HG03196 (cell line): ENCODE measurements around the gene TOR4A.
A peak's percentile ranks its signal among the peaks of the same experiment; 100 is the strongest.

Experiments used
- ATAC-seq: cut with Tn5 transposase; IDR thresholded peaks from one replicate; pipeline ENCODE4 v1.9.1; 2021; ENCODE audit not compliant: unreplicated experiment

Gene TOR4A

DNA sequence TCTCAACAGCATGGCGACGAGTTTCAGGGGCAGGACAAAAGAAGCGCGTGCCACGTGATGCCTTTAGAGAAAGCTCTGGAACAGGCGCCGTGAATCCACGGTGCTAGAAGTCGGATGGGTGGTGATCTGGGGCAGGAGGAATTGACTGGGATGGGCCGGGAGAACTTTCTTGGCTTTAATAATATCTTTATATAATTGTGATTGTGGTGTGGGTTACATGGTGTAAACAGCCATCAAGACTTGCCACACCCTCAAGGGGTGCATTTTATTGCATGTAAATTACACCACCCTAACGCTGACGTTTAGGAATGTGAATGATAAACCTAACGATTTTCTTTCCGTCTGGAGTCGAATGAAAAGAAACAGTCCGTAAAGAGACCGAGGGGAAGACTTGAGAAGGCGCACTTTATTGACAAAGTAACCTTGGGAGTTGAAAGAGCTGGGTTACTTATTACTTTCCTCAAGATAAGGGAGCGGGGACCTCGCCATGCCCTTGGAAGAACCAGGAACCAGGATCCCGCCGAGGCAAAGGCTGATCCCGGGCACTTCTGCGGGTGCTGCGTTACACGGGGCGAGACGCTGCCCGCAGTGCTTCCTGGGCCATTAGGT is 16.1 kb downstream of the TOR4A start:
- ATAC-seq: no peak

- no peak for ATAC-seq
Measured at GRCh38 chr9:137294091-137294680, 16.7 kb downstream of the TOR4A start.

- ATAC-seq: no peak
Measured at GRCh38 chr9:137294681-137295237, 17.2 kb downstream of the TOR4A start.

DNA sequence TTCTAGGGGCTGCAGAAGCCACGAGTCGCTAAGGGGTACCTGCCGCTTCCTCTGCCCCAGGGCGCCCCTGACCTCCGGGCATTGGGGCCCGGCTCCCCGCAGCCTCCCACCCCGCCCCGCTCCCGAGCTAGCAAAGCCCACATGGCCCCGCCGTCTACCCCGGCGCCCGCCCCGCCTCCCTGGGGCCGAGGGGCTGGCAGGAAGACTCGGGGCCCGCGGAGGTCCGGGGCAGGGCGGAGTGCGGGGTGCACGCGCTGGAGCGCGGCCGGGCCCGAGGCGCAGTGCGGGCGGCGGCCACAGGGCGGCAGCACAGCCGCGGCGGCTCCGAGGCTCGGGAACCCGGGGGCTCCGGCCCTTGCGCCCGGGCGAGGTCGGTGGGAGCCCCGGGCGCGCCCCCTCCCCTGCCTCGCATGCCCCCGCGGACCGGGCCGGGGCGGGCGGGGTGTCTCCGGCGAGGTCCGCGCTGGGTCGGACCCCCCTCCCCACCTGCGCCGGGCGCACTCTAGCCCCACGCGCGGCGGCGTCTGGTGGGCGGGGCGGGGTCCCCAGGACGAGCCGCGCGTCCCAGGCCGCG is 17.8 kb downstream of the TOR4A start:
- ATAC-seq: peak; percentile 55

DNA sequence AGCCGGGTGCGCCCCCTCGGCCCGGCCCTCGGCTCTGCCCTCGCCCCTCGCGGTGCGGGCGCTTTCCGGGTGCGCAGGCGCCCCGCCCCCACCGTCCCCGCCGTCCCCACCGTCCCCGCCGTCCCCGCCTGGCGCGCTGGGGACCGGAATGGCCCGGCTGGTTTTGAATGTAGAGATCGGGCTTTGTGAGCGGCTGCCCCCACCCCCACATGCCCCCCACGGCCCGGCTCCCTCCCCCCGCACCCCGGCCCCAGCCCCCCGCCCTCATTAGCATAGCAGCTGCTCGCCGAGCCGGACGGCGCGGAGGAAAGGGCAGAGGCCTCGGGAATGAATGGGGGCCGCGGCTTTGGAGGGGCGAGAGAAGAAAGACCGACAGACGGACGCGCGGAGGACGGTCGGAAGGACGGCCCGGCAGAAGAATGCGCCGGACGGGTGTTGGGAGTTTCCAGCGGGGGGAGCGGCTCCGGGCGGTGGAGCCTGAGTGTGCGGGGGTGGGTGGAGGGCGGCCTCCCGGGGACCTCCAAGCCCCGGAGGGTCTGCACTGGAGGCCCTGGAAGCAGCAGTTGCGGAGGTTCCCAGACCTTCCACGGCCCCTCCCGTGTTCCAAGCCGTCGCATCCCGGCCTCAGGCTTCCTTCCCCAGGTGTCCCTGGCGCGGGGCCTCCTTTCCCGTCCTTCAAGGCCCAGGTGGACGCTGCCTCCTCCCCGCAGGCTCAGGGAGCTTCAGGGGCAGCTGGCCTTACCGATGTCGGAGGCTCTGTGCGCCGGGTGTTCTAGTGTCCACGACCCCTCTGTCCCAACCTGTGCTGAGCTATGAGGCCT is 18.5 kb downstream of the TOR4A start:
- ATAC-seq: no peak

DNA sequence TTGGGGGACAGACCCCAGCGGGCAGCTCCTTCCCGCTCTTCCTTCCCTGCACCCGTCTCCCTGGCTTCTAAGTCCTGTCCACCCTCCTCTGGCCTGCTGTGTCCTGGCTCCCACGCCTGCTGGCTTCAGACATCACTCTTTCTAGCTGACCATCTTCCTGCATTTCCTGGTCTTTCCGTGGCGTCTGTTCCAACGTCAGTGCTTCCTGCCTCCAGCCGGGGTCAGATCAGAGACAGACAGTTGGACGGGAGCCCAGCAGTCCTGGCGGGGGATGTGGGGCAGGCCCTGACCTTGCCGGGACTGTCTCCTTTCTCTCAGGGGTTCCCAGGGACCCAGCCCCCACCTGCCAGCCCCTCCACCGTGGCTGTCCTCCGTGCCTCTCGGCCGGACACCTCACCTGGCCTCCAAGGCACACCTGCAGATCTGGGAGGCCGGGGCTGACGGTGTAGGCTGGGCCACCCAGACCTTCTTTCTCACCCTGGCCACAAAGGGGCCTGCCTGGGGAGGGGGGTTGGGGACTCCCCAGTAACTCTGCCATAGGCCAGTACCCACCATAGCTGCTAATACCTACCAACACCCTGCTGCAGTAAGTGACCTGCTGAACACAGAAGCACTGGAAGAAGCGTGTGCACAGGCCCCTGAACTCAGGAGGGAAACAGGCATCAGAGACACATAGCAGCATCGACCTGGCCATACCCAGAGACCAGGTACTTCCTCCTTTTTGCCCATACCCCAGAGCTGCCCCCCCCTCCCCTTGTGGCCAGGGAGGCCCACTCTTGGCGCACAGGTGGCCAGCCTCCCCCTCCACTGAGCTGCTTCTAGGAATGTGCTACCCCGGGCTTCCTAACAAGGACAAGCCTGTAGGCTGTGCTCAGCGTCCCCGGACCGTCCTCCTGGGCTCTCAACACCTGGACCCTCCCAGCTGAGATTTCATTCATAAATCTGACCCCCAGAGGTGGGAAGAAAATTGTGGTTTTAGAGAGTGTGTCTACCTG is 19.4 kb downstream of the TOR4A start:
- no peak for ATAC-seq

DNA sequence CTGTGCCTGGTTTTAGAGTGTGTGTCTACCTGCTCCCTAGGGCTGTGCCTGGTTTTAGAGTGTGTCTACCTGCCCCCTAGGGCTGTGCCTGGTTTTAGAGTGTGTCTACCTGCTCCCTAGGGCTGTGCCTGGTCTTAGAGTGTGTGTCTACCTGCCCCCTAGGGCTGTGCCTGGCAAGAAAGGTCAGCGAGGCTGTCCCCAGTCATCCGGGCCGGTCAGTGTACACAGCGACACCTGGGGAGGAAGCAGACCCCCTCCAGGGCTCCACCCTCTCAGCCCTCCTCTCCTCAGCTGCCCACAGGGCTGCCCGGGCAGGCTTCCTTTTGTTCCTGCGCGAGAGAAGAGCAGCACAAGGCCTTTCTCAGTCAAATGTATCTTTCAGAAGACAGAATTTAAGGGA is 20.4 kb downstream of the TOR4A start:
- no peak for ATAC-seq

DNA sequence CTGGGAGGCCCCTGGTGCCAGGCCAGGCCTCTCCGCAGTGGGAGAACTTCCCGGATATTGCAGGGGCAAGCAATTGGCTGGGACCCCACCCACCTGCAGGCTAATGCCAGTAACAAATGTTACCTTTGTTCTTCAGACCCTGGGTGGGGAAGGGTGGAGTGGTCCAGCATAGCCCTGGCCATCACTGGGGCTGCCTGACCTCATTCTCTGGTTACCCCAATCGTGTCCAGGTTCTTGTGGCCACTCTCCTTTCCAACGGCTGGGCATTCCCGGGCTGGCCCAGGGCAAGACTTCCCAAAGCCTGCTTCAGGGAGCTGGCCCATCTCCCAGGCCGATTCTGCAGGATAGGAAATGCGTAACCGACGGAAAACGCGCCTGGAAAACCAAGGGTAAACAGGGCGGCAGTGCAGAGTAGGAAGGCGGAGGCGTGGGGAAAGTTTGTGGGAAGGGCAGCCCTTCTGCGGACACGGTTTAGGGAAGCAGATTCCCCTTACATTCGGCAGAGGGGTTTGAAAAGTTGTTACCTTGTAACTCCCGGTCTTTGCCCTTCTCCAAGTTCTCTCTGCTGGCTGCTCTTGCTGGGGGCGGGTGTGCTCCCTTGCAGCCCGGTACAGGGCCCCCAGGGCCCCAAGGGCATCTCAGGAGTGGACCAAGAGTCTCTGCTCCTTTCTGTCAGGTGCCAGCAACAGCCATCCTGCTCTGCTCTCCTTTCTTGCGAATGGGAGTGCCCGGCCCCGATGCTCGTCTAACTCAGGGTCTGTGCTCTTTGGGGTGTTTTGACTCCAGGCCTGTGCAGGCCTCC is 21.1 kb downstream of the TOR4A start:
- no peak for ATAC-seq

DNA sequence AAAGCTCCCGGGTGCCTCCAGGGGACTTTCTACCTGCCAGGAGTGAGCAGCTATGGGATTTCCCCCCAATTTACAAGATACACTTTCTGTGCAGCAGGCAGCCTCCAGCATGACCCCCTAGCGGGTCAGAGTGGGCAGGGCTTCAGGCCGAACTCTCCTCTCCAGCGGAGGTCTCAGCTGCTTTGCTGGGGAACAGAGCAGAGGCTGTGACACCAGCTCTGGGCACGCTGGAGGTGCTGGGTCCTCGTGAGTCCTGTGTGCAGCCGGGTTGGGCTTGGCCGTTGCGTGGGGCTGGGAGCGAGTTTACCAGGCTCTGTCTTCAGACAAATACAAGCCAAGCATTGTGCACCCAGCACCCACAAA is 21.7 kb downstream of the TOR4A start:
- ATAC-seq: no peak

DNA sequence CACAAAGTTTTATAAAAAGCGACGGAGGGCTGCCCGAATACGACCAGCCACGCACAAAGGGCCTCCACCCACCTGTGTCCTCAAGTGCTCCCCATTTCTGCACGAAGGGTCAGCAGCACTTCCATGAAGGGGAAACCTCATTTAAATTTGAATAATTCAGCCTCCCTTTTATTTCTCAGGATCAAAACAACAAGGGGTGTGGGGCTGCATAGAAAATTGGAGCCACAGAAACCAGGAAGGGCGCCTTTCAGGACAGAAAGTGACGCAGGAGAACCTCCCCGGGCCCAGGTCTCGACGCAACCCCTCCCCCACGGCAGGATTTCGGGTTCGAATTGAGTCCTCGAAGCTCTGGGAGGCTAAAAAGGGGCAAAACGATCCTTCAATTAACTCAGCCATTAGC is 22.4 kb downstream of the TOR4A start:
- ATAC-seq: no peak

GRCh38 chr9:137300567-137301080 is 23.1 kb downstream of the TOR4A start:
- no peak for ATAC-seq

DNA sequence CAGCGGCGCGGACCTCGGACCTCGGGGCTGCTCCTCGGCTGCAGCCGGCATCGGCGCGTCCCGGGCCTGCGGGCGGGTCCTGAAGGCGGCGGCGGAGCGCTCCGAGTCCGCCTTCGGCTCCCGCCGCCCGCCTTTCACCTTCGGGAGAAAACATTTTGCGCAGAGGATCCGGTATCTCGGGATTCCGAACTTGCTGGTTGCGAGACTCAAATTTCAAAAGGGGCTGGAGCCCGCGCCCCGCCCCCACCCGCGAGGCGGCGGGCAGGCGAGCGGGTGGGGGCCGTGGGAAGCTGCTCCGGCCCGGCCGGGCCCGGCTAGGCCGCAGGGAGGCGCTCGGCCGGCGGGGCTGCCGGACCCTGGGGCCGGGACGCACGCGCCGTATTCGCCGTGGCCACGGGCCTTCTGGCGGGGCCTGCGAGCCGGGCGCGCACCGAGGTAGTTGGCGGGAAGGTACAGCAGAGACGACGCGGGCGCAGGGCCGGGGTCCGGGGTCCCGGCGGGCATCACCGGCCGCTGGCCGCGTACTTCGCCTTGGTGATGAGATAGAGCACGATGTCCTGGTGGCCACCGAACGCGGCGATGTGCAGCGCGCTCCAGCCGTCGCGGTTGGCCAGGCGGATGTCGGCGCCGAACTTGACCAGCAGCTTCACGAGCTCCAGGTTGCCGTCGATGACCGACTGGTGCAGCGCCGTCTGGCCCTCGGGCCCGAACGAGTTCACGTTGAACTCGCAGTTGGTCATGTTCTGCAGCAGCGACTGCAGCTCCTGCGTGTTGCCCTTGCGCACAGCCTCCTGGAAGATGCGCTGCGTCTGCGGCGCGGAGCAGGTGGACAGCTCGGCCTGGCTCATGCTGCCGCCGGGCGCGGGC is 23.8 kb downstream of the TOR4A start:
- ATAC-seq: peak; percentile 5

GRCh38 chr9:137302118-137302448 is 24.6 kb downstream of the TOR4A start, which contains the start of gene NRARP:
NRARP (minus strand) TSS chr9:137302271; CDS start chr9:137301928, 343 bp downstream.
- ATAC-seq: peak; percentile 63

DNA sequence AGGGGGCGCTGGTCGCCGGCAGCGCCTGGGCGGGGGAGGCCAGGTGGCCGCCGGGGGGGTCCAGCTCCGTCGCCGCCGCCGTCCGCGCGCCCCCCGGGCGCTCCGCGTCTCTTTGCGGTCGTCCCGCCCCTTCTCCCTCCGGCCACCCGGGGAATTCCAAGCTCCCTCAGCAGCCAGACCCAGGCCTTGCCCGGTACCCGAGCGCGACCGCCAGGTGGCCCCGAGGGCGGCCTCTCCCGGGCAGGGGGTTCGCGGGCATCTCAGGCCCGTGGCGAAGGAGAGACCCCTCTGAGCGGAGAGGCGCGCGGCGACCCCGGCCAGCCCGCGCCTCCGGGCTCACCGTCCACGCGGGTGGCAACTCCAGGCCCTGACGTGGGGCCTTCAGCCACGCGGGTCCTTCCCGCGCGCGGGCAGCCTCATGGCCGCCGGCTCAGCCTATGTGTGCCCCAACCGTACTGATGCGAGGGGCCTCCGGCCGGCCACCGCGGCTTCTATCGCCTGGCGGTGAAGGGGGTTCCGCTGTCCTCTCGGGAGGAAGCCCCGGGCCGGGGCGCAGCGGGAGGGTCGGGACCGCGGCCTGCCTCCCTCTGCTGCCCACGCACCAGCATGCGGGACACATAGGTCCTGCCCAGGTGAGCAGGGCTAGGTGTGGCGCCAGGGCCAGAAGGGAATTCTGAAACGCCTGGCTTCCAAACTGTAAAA is 25.1 kb downstream of the TOR4A start:
- peak; percentile 31 for ATAC-seq

DNA sequence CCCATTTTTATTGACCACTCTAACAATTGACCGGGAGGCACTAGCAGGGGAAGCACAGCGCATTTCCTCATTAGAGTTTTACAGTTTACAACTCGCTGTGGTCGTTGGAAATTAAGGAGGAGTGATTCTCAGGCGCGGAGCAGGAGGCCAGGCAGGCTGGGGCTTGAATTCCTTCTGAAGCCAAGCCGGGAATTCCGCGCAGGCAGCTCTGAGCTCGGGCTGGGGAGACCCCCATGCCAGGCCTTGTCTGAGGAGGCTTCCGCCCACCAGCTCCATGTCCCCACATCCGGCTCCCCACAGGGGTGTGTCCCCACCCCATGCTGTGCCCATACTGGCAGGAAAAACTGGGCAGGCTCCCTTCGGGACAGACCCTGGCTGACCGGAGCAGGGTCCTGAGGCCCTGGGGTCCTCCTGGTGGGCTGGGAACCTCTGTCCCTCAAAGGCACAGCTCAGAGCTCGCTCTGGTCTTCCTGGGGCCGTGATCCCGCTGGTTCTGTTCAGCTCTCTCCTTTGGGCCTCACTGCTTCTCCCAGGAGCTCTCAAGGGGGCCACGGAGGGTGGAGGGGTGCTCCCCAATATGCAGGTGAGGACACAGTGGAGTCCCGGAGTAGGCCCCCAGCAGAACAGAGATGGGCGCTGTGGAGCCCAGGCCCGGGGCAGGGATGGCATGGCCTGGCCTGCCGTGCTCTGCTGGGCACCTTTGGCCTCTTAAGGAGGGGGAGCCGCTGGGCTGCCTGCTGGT is 25.8 kb downstream of the TOR4A start:
- no peak for ATAC-seq

DNA sequence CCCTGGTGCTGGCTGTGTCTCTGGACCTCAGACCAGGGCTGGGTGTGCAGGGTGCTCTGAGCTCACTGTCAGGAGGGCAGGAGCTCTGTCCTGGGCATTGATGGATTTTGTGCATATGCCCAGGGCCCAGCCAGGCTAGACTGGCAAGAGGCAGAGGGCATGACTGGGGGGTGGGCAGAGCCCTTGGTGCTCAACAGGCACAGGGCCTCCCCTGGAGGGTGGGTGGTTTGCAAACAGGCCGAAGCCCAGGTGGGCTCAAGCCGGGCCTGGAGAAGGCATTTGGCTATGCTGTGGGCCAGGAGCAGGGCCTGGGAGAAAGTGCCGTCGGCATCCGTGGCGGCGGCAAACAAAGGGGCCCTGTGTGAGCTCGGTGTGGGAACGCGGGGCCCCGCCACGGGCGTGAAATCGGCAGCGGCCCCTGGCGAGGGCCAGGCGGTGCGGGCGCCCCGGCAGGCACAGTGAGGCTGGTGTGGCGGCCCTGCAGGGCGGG is 26.4 kb downstream of the TOR4A start:
- ATAC-seq: no peak
